ENCODE measurements around the gene DDX10.

Gene DDX10

DNA sequence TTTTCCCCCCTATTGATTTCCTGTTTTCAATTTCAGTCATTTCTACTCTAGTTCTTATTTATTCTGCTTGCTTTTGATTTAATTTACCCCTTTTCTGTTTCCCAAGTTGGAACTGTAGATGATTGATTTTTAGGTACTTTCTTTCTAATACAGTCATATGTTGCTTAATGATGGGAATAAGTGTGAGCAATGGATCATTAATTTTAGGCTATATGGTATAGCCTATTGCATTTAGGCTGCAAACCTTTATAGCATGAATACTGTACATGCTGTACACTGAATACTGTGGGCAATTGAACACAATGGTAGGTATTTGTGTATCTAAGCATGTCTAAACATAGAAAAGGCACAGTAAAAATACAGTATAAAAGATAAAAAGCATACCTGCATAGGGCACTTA lies 44.9 kb downstream of the DDX10 start:
- no peak overlapping the region for H3K4me3 ChIP-seq (ENCODE audit: low read depth in 1 of 2, low read length in 2 of 2)
- H3K9me3 ChIP-seq (ENCODE audit: control insufficient read depth in 1 of 2, low read length in 2 of 2): peaks cover 12% of the 10 kb centered on the region in 2 donors
- no peaks in the 10 kb centered on the region for H3K27me3 ChIP-seq (ENCODE audit: control insufficient read depth in 1 of 2, insufficient read depth in 2 of 2, low read length in 2 of 2)
- H3K9ac ChIP-seq (ENCODE audit: low read depth in 1 of 2, low read length in 2 of 2): no peak overlapping the region
- H3K4me1 ChIP-seq (ENCODE audit: control insufficient read depth in 1 of 2, insufficient read depth in 2 of 2, low read length in 2 of 2): no peaks in the 10 kb centered on the region
- peaks cover 11 to 36% of the 10 kb centered on the region in 2 donors for H3K36me3 ChIP-seq (ENCODE audit: control insufficient read depth in 1 of 2, insufficient read depth in 2 of 2, low read length in 2 of 2)
- H3K27ac ChIP-seq (ENCODE audit: low read depth, low read length): no peak overlapping the region

DNA sequence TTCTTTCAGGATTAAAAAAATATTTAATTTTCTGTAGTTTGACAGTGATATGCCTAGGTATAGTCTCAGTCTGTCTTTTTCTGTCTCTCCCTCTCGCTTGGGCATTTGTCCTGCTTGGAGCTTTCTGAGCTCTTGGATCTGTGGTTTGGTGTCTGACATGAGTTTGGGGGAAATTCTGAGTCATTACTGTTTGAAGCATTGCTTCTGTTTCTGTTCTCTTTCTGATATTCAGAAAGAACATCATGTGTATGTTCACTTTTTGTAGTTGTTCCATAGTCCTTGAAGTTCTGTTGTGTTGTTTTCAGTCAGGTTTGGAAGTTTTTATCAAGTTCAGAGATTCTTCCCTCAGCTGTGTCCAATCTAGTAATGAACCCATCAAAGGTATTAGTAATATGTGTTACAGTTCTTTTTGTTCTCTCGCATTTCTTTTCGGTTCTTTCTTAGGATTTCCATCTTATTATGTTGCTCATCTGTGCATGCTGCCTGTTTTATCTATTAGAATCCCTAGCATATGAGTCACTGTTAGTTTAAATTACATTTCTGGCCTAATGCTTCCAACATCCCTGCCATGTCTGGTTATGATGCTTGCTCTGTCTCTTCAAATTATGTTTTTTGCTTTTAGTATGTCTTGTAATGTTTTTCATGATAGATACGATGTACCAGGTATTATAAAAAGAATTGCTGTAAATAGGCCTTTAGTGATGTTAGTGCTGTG lies 48.4 kb downstream of the DDX10 start:
- no peak overlapping the region for H3K9ac ChIP-seq (ENCODE audit: low read depth in 1 of 2, low read length in 2 of 2)
- peaks cover 10 to 12% of the 10 kb centered on the region in 2 donors for H3K9me3 ChIP-seq (ENCODE audit: control insufficient read depth in 1 of 2, low read length in 2 of 2)
- no peaks in the 10 kb centered on the region for H3K4me1 ChIP-seq (ENCODE audit: control insufficient read depth in 1 of 2, insufficient read depth in 2 of 2, low read length in 2 of 2)
- H3K36me3 ChIP-seq (ENCODE audit: control insufficient read depth in 1 of 2, insufficient read depth in 2 of 2, low read length in 2 of 2): peaks cover 5 to 24% of the 10 kb centered on the region in 2 donors
- H3K27ac ChIP-seq (ENCODE audit: low read depth, low read length): no peak overlapping the region
- H3K4me3 ChIP-seq (ENCODE audit: low read depth in 1 of 2, low read length in 2 of 2): no peak overlapping the region
- H3K27me3 ChIP-seq (ENCODE audit: control insufficient read depth in 1 of 2, insufficient read depth in 2 of 2, low read length in 2 of 2): no peaks in the 10 kb centered on the region

- no peak overlapping the region for H3K9ac ChIP-seq (ENCODE audit: low read depth in 1 of 2, low read length in 2 of 2)
- peaks cover 3 to 14% of the 10 kb centered on the region in 2 donors for H3K36me3 ChIP-seq (ENCODE audit: control insufficient read depth in 1 of 2, insufficient read depth in 2 of 2, low read length in 2 of 2)
- no peak overlapping the region for H3K4me3 ChIP-seq (ENCODE audit: low read depth in 1 of 2, low read length in 2 of 2)
- peaks cover 3 to 4% of the 10 kb centered on the region in 2 donors for H3K9me3 ChIP-seq (ENCODE audit: control insufficient read depth in 1 of 2, low read length in 2 of 2)
- H3K27ac ChIP-seq (ENCODE audit: low read depth, low read length): no peak overlapping the region
- no peaks in the 10 kb centered on the region for H3K27me3 ChIP-seq (ENCODE audit: control insufficient read depth in 1 of 2, insufficient read depth in 2 of 2, low read length in 2 of 2)
- no peaks in the 10 kb centered on the region for H3K4me1 ChIP-seq (ENCODE audit: control insufficient read depth in 1 of 2, insufficient read depth in 2 of 2, low read length in 2 of 2)
Measured at GRCh38 chr11:108715239-108715638, 50.4 kb downstream of the DDX10 start.

GRCh38 chr11:108718466-108718865 lies 53.6 kb downstream of the DDX10 start:
- Histone ChIP-seq H3K4me1 (ENCODE audit: control insufficient read depth in 1 of 2, insufficient read depth in 2 of 2, low read length in 2 of 2) (no peaks in the 10 kb centered on the region), H3K27ac (ENCODE audit: low read depth, low read length) (no peak overlapping the region), H3K9ac (ENCODE audit: low read depth in 1 of 2, low read length in 2 of 2) (no peak overlapping the region), H3K9me3 (ENCODE audit: control insufficient read depth in 1 of 2, low read length in 2 of 2) (no peaks in the 10 kb centered on the region), H3K4me3 (ENCODE audit: low read depth in 1 of 2, low read length in 2 of 2) (no peak overlapping the region), H3K27me3 (ENCODE audit: control insufficient read depth in 1 of 2, insufficient read depth in 2 of 2, low read length in 2 of 2) (no peaks in the 10 kb centered on the region), H3K36me3 (ENCODE audit: control insufficient read depth in 1 of 2, insufficient read depth in 2 of 2, low read length in 2 of 2) (peaks cover 10% of the 10 kb centered on the region in 2 donors)

DNA sequence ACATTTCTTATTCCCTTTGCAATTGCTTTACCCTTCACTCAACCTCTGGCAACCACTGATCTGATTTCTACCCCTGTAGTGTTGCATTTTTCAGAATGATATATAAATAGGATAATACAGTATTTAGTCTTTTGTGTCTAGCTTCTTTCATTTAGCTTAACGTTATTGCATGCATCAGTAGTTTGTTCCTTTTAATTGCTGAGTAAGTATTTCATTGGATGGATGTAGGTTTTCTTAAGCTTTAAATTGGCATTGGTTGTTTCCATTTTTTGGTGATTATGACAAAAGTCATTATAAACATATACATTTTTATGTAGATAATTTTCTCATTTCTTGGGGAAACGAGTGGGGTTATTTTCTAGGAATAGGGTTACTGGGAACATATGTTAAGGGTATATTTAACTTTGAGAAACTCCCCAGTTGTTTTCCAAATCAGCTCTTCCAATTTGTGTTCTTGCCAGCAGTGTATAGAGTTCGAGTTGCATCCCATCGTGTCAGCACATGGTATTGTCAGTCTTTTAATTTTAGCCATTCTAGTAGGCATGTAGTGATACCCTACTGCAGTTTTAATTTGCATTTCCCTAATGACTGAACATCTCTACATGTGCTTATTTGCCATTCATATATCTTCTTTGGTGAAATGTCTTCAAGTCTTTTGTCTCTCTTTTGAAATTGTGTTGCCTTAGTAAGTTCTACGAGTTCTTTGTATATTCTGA lies 60.3 kb downstream of the DDX10 start:
- no peaks in the 10 kb centered on the region for H3K4me1 ChIP-seq (ENCODE audit: control insufficient read depth in 1 of 2, insufficient read depth in 2 of 2, low read length in 2 of 2)
- peaks cover 7 to 8% of the 10 kb centered on the region in 2 donors for H3K36me3 ChIP-seq (ENCODE audit: control insufficient read depth in 1 of 2, insufficient read depth in 2 of 2, low read length in 2 of 2)
- H3K4me3 ChIP-seq (ENCODE audit: low read depth in 1 of 2, low read length in 2 of 2): no peak overlapping the region
- H3K9ac ChIP-seq (ENCODE audit: low read depth in 1 of 2, low read length in 2 of 2): no peak overlapping the region
- no peaks in the 10 kb centered on the region for H3K9me3 ChIP-seq (ENCODE audit: control insufficient read depth in 1 of 2, low read length in 2 of 2)
- H3K27ac ChIP-seq (ENCODE audit: low read depth, low read length): no peak overlapping the region
- H3K27me3 ChIP-seq (ENCODE audit: control insufficient read depth in 1 of 2, insufficient read depth in 2 of 2, low read length in 2 of 2): no peaks in the 10 kb centered on the region

GRCh38 chr11:108726077-108726800 lies 61.4 kb downstream of the DDX10 start:
- Histone ChIP-seq H3K9me3 (ENCODE audit: control insufficient read depth in 1 of 2, low read length in 2 of 2) (no peaks in the 10 kb centered on the region), H3K4me3 (ENCODE audit: low read depth in 1 of 2, low read length in 2 of 2) (no peak overlapping the region), H3K36me3 (ENCODE audit: control insufficient read depth in 1 of 2, insufficient read depth in 2 of 2, low read length in 2 of 2) (peaks cover 7 to 8% of the 10 kb centered on the region in 2 donors), H3K27me3 (ENCODE audit: control insufficient read depth in 1 of 2, insufficient read depth in 2 of 2, low read length in 2 of 2) (no peaks in the 10 kb centered on the region), H3K27ac (ENCODE audit: low read depth, low read length) (no peak overlapping the region), H3K9ac (ENCODE audit: low read depth in 1 of 2, low read length in 2 of 2) (no peak overlapping the region), H3K4me1 (ENCODE audit: control insufficient read depth in 1 of 2, insufficient read depth in 2 of 2, low read length in 2 of 2) (no peaks in the 10 kb centered on the region)

DNA sequence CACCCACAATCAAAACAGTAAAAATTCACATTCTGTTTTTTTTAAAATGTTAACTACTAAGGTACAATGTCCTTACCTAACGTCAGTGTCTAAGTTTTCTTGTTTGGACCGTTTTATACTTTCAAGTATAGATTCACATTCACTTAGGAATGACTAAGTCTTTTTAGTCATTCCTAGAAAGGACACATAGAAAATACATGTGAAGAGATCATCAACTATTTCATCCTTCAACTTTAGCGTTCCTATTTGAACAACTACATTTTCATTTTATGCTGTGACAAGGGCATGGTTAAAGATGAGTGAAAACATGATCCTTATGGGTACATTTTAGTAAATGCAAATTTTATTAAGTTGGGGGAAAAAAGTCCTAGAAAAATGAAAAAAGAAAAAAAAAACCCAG lies 62.8 kb downstream of the DDX10 start:
- H3K9me3 ChIP-seq (ENCODE audit: control insufficient read depth in 1 of 2, low read length in 2 of 2): no peaks in the 10 kb centered on the region
- no peak overlapping the region for H3K27ac ChIP-seq (ENCODE audit: low read depth, low read length)
- H3K9ac ChIP-seq (ENCODE audit: low read depth in 1 of 2, low read length in 2 of 2): no peak overlapping the region
- H3K36me3 ChIP-seq (ENCODE audit: control insufficient read depth in 1 of 2, insufficient read depth in 2 of 2, low read length in 2 of 2): peaks cover 7 to 13% of the 10 kb centered on the region in 2 donors
- no peaks in the 10 kb centered on the region for H3K27me3 ChIP-seq (ENCODE audit: control insufficient read depth in 1 of 2, insufficient read depth in 2 of 2, low read length in 2 of 2)
- H3K4me3 ChIP-seq (ENCODE audit: low read depth in 1 of 2, low read length in 2 of 2): no peak overlapping the region
- H3K4me1 ChIP-seq (ENCODE audit: control insufficient read depth in 1 of 2, insufficient read depth in 2 of 2, low read length in 2 of 2): no peaks in the 10 kb centered on the region

GRCh38 chr11:108729227-108729871 lies 64.5 kb downstream of the DDX10 start:
- H3K9me3 ChIP-seq (ENCODE audit: control insufficient read depth in 1 of 2, low read length in 2 of 2): no peaks in the 10 kb centered on the region
- no peak overlapping the region for H3K4me3 ChIP-seq (ENCODE audit: low read depth in 1 of 2, low read length in 2 of 2)
- peaks cover 0 to 5% of the 10 kb centered on the region in 2 donors for H3K36me3 ChIP-seq (ENCODE audit: control insufficient read depth in 1 of 2, insufficient read depth in 2 of 2, low read length in 2 of 2)
- no peaks in the 10 kb centered on the region for H3K27me3 ChIP-seq (ENCODE audit: control insufficient read depth in 1 of 2, insufficient read depth in 2 of 2, low read length in 2 of 2)
- peaks cover 0 to 7% of the 10 kb centered on the region in 2 donors for H3K4me1 ChIP-seq (ENCODE audit: control insufficient read depth in 1 of 2, insufficient read depth in 2 of 2, low read length in 2 of 2)
- no peak overlapping the region for H3K9ac ChIP-seq (ENCODE audit: low read depth in 1 of 2, low read length in 2 of 2)
- H3K27ac ChIP-seq (ENCODE audit: low read depth, low read length): no peak overlapping the region

GRCh38 chr11:108732395-108732794 lies 67.5 kb downstream of the DDX10 start:
- H3K4me1 ChIP-seq (ENCODE audit: control insufficient read depth in 1 of 2, insufficient read depth in 2 of 2, low read length in 2 of 2): peaks cover 0 to 7% of the 10 kb centered on the region in 2 donors
- no peaks in the 10 kb centered on the region for H3K27me3 ChIP-seq (ENCODE audit: control insufficient read depth in 1 of 2, insufficient read depth in 2 of 2, low read length in 2 of 2)
- H3K4me3 ChIP-seq (ENCODE audit: low read depth in 1 of 2, low read length in 2 of 2): no peak overlapping the region
- no peak overlapping the region for H3K9ac ChIP-seq (ENCODE audit: low read depth in 1 of 2, low read length in 2 of 2)
- no peaks in the 10 kb centered on the region for H3K9me3 ChIP-seq (ENCODE audit: control insufficient read depth in 1 of 2, low read length in 2 of 2)
- peaks cover 3 to 5% of the 10 kb centered on the region in 2 donors for H3K36me3 ChIP-seq (ENCODE audit: control insufficient read depth in 1 of 2, insufficient read depth in 2 of 2, low read length in 2 of 2)
- no peak overlapping the region for H3K27ac ChIP-seq (ENCODE audit: low read depth, low read length)

Measured in duodenal mucosa (tissue), 2 donors.